ENCODE results near the gene FRMD4B.

Gene FRMD4B

DNA sequence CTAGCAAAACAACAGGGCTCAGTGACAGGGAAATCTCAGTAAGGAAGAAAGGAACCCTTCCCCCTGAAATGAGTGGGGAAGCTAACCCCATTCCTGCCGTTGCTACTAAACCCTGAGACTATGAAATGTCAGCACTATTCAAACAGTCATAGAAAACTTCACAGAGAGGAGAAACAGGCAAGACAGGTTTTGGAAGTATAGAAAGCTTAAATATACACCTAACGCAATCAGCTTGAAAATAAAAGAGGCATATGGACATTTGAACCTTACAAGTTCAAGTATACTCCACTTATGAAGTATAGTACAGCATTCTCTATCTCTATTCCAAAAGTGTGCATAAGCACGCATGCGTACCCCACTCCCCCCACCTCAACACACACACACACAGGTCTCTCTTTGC lies 17.6 kb upstream of the FRMD4B start:
- no peak for DNase-seq

DNA sequence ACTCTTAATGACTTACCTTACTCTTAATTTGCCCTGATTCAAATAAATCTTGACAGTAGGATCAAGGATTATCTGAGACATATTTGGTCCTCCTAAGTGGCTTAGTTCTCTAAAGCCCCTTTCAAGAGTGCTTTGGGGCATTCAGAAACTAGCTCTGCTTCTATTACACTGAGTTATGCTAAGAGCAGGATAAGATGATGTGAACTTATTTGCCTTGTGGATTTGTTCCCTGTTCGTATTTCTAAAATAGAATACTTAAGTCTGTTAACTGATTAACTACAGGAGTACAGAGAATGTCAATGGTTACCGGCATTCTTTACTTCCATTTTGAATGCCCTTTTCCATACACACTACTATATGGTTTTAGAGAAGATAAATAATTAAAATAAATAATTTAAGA lies 14.8 kb upstream of the FRMD4B start:
- DNase-seq = no peak

DNA sequence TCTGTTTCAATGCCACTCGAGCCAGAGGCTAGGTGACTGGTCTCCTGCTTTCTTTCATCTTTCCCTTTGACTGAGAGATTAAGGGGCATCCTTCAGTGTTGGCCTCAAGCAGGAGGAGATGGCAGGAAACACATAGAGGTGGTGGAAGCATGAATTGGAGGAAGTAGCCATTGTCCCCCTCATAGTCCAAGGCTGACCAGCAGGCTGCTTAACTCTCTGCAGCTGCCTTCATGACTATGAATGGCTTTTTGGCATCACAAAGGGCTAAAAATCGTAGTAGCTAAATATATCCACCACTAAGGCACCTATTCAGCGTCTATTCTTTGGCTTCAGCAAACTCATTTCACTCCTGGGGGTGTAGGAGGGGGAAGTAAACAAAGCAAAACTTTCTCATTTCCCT lies 7.0 kb upstream of the FRMD4B start:
- no peak for DNase-seq

DNA sequence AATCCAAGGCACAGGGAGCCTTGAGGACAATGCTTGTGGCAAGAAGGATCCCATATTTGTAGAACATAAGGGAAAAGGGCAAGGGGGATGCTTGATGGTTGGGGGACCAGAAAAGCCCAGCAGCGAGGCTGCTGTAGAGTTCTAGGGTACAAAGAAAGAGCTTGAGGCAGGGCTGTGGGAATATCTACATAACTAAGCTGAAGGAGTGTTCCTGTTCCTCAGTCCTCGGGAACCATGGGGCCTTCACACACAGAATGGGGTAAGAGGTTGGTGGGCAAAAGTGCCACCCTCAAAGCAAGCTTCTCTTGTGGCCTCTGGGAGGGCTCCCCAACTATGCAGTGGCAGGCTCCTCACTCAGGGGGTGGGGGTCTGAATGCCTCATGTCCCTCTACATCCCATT lies 6.5 kb upstream of the FRMD4B start:
- no peak for DNase-seq

DNA sequence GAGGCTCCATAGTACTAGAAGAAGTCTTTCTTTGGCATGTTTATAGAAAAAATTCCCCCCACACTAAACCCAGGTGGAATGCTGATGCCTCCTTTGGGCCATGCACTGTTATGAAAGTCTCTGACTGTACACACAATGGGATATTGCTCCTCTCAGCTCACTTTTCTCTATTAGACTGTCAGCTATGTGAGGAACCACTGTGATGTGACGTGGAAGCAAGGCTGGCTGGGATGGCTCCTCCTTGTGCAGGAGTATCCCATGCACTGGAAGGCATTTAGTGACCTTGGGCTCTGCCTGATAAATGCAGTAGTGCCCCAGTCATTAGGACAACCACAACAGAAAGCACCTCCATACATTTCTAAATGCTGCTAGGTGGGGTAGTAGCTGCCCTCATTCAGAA lies 5.7 kb upstream of the FRMD4B start:
- no peak for DNase-seq

DNA sequence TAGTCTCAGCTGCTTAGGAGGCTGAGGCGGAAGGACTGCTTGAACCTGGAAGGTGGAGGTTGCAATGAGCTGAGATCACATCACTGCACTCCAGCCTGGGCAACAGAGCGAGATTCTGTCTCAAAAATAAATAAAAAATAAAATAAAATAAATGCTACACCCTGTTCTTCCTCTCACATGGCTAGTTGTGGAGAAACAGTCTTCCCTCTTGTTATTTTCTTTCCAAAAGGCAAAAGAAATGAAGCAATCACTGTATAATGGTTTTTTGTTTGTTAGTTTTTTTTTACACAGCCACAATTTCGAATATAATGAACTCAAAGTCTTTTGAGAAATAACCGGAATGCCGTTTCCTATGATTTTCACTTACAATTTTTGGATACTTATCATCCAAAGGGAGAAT lies 4.9 kb upstream of the FRMD4B start:
- no peak for DNase-seq

DNA sequence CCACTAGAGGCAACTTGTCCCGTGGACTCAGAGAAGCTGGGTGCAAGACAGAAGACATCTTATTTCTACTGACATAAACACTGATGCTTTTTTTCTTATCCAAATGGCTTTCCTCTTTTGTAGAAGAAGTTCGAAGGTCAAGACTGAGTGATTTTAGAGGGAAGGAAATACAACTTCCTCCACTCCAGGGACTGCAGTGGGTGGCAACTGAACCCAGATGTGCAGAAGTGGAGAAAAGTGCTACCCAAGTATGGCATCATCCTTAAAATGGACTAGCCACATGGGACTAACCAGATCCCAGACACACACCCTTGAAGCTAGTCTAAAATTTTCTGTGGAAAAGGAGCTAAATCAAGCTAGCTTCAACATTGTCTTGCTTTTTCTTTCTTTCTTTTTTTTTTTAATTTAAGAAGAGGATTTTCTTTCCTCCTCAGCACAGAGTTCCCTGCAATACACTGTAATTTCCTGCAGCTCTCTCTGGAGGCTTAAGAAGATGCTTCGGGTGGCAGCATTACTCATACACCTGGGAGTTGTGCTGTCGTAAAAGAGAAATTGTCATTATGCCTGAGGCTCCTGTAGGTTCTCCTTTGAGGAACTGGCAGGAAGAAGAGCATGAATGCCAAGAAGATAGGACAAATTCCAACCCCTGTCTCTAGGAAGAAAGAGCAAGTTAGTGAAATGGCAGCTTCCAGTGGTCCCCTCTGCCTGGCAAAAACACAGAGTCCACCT lies 3.8 kb upstream of the FRMD4B start:
- no peak for DNase-seq

DNA sequence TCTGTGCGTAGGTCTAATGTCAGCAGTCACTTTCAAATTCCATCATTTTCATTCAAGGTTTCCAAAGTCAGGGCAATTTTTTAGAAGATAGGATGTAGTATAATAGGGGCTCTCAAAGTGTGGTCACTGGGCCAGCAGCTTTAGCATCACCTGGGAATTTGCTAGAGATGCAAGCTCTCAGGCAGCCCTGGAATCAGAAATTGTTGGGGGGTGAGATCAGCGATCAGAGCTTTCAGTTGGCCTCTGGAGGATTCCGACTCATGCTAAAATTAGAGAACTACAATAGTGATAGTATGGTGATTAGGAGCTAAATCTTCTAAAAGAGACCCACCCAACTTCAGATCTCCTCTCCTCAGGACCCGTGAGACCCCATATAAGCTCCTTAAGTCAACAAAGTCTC lies 2.4 kb upstream of the FRMD4B start:
- DNase-seq = no peak

DNA sequence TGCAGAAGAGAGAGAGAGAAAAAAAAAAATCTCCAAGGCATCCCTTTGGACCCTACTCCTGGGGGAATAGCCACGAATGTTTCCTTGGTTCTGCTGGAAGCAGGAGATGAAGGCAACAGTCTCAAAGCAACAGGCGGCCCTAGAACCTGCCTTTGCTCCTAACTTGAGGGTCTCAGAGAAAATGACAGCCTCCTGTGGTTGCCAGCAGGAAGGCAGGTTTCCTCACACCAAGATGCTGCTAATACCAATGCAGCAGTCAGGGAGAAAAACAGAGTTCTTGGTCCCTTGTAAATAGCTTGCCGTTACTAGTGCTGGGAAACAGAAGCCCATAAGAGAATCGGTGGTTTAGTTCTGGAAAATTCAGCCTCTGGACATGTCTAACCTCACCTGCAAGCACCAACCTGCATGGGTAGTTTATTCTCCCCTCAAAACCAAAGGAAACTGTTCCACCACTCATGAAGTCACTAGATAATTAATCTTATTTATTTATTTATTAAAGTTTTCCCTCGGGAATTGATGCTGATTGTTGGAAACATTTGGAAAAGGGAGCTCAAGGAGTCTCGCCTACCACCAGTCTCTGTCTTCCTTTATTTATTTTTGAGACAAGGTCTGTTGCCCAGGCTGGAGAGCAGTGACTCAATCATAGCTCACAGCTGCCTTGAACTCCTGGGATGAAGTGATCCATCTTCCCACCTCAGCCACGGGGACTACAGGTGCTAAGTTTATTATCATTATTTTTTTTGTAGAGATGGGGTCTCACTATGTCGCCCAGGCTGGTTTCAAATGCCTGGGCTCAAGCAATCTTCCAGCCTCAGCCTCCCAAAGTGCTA lies 883 bp upstream of the FRMD4B start:
- no peak for DNase-seq

DNA sequence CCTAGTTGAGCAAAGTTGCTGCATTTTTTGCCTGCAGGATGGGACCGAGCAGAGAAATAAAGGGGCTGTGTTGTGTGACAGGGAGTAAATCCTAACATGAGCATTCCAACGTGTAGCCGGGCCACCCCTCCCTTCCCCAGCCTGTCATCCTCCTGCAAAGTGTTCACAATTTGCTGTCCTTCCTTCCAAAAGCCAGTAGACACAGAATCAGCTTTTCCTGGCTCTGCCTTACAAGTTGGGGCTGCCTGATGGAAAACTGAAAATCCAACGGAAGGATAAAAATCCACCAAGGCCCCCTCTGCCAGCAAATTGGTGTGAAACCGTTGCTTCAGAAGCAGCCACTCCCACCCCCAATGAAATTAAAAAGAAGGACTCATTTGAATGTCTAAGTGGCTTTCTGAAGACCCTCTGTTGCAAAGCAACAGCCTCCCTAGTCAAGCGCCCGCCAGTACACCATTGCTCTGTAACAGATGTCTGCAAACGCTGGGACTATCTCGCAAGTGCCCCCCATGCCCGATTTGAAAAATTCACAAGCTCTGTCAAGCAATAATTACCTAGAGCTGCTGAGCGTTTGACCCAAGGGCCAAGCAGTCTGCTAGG lies 665 bp downstream of the FRMD4B start:
- no peak for DNase-seq

DNA sequence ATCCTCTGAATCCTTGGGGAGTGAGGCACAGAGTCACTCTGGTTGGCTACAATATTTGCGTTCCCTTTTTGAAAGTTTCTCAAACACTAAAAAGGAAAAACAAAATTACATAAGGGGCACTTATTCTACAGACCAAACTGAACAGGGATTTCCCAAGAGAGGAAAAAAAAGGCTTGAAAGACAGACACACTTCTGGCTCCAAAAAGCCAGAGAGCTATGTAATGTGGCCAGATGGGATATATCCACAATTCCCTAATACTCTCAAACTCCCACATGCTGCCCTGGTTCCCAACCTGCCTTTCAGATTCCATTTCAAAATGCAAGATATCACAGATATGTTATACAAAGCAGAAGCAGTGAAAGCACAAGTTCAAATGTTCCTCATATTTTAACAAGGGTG lies 1.6 kb downstream of the FRMD4B start:
- no peak for DNase-seq

DNA sequence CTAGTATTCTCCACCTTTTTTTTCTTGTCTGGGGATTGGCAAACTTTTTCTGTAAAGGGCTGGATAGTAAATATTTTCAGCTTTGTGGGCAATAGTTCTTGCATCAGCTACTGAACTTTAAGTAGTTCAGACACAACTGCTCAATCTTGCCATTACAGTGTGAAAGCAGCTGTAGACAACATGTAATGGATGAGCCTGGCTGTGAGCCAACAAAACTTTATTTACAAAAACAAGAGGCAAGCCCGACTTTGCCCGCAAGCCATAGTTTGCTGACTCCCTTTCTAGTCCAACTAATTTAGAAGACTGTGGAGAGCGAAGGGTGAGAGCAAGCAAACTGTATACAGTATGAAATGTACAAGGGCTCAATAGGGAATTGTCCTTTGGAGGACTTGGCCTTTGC lies 6.2 kb downstream of the FRMD4B start:
- DNase-seq = no peak

DNA sequence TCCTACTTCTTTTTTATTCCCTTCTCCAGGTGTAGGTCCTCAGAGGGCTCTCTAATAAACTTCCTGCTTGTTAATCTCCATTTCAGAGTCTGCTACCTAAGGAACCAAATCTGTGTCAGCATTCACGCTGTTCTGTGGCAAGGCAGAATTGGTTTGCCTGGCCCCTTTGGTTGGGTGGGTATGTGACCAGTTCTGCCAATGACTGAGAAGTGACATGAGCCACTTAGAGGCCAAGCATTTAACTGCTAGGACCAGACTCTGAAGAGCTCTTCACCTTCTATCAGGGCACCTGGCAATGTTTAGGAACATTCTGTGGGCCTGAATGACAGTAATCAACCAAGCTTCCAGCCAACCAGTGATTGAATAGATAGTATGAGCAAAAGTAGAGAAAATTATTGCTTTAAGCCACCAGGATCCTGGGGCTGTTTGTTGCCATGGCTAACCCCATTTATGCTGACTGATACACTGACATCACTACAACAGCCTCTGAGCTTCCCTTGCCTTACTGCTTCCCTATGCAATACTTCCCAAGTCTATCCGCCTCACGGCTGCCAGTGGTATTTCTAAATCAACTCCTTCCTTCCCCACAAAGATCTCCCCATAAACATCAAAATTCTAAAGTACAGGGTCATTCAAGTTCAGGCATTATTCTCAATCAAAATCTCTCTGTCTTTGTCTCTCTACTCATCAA lies 7.6 kb downstream of the FRMD4B start:
- DNase-seq = no peak

DNA sequence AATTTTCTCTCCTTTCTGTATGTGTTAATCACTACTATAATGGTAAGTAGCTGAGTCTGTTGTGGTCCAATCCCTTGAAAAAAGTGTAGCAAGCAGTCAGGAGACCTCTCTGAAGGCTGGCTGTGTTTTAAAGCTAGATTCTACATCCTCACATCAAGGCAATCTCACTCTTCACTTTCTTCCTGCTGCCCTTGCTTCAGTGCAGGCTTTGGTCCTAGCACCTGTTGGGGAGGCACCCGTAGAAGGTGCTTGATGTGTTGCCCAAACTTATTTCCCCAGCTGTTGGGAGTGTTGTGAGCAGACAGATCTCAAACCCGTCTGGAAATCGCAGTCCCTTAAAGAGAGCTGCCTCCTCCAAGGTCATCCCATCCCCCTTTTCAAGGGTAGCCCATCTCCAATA lies 8.6 kb downstream of the FRMD4B start:
- DNase-seq = no peak

DNA sequence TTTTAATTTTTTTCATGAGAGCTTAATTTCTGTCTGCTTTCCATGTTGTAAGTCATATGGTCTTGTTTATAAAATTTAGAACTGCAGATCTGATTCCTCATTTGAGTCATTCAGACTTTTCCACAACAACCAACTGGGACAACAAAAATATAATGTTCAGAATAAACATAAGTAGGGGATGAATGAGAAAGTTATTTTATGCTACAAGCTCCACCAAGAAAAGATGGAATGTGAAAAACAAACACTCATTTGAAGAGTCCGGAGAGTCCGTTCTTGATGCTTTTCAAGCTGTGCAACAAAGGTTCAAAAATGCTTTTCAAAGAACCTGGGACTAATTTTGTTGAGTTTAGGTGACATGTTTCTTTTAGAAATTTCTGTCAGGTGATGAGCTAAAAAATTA lies 9.2 kb downstream of the FRMD4B start:
- no peak for DNase-seq

DNA sequence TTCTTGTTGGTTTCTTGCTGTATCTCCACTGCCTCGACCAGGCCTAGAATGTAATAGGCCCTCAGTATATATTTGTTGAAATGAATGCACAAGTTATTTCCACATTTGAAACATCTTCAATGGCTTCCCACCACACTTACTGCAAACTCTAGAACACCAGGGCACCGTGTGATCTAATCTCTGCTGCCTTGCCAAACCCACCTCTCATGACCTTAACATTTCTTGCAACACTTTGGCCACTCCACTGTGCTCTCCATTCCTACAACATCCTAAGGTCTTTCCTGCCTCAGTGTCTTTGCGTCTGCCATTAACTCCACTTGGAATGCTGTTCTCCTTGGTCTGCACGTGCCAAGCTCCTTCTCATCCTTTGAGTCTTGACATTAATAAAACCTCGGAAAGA lies 14.1 kb downstream of the FRMD4B start:
- no peak for DNase-seq

DNA sequence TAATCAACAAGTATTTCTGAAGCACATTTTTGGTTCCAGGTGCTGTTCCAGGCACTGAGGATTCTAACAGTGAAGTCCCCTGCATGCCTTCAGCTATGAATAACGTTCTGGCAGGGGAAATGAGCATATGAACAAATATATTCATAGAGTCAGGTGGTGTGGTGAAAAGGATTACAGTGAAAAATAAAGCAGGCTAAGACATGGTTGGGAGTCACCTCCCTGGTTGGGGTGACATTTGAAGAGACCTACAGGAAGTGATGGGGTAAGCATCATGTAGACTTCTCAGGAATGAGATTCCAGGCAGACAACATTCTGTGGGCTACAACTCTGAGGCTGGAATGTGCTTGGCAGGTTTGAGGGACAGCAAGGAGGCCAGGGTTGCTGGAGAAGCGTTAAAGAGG lies 15.0 kb downstream of the FRMD4B start:
- no peak for DNase-seq

DNA sequence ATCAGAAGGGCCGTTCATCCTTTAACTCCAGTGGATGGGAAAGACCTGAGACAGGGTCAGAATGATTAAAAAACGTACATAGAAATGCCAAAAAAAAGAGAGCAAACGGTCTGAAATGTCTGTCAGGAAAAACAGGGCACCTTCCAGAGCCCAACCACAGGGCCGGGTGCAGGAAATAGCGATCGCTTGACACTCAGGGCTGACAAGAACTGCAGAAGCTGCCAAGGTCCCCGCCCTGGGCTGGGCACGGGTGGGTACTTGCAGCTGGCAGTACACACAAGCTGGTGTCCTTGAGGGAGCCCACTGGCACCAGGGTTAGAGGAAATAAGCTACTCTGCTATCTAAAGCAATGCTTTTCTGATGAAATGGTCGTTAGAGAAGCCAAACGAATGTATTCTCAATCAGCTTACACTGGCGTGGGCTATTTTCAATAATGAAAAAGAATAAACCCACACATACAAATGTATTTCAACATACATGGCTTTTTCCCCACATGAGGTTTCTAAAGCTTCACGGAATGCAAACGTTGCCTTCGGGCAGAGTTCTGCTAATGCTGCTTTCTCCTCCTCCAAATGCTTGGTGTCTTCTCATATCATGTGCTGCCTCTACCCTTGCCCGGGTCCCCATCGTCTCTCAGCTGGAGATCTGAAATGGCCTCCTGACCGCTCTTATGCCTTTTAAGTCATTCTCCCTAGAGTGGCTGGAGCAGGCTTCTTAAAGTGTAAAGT lies 15.6 kb downstream of the FRMD4B start:
- DNase-seq = peak in 1 of 2 donors; percentile 27

DNA sequence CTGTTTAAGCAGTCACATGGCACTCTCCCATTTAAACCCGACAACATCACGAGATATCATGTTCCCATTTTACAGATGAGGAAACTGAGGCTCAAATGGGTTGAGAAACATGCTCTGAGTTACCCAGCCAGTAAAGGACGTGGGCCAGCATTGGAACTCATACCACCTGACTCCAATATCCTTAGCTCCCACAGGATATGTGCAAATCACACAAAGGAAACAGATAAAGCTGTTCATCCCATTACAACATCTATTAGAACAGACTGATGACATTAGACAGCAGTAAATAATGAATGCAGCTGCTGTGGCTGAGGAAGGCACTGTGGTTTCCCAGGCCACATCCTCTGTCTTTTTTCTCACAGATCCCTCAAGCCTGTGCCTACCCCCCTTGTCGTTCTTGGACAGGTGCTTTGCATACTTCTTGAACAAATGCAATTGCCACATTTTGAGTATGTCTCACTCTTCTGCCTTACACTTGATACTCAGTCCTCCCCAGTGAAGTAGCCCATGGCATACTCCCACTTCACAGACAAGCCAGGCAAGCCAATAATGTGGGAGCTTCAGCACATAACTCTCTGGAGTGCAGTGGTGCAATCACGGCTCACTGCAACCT lies 17.7 kb downstream of the FRMD4B start:
- no peak for DNase-seq

DNA sequence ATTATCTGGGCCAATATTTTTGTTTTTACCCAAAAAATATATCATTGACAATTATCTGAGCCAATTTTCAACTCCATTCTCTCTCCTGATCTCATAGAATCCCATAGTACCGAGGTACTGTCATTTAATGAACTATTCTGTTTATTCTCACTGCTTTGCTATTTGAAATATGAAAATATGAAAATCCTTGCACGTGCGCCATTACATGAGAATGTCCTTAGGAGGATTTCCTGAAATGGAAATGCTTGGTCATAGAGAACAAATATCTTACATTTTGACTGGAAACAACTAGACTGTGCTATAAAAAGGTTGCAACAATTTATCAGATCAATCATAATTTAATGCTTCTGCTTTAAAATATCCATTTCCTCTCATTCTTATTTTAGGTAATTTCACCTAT lies 18.3 kb downstream of the FRMD4B start:
- DNase-seq = no peak

DNA sequence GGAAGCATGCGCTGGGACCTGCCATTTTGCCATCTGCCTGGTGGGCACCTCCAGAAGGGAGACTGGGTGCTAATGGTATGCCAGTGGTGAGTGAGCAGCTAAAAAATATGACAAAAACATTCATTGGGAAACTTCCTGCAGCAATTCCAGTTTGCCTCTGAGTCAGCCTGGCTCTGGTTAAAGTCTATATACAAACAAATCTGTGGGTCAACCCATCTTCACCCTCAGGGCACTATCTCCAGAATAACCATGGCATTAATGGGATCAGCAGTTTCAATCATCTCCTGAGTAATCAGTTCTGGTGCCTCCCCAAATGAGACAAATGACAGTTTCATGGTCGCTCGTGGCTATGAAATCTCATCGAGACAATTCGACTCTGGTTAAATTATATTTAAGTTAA lies 21.5 kb downstream of the FRMD4B start:
- DNase-seq = no peak

DNA sequence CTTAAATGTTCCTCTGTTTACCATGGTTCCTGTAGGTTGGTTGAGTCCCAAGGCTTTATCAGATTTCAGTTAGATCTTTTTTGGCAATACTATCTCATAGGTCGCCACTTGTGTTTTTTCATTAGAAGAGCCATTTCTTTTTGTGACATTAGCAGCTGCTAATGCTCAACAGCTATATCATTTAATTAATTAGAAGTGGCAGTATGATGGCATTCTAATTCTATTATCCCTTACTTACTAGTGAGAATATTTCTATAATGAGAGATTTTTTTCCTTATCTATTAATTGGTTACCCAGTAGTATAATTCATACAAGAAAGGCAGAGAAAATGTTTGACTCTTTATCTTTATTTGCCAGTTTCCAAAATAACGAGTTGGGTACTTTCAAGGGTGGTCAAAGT lies 25.2 kb downstream of the FRMD4B start:
- no peak for DNase-seq

DNA sequence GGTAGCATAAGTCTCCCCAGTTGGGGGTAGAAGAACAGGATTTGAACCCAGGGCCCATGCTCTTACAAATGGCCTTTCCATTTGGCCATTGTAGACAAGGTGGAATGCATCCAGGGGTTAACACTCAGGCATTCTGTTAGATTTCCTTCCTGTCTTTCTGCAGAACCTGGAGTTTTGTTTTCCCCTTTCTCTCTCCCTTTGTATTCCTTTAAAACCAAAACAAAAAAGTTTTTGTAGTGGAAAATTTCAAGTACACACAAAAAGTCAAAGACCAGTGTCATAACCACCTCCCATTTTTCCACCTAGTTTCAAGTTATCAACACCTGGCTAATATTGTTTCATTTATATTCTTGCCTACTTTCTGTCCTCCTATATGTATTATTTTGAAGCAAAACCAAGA lies 26.0 kb downstream of the FRMD4B start:
- DNase-seq = no peak
